Type B pancreatic cell (in vitro differentiated cells): Measurements from ENCODE around the gene MAGEC1. TPM values are rescaled to one million over a fixed set of nuclear protein-coding genes. Genes with fewer than 3 reads are reported as not detected.

Experiments
- DNase-seq: peaks from one replicate; pipeline ENCODE4 v3.0.0; 2021; ENCODE audit warnings: mixed read lengths; ENCODE audit not compliant: unreplicated experiment; ENCODE audit errors: extremely low spot score
- H3K27ac Mint-ChIP-seq: 2 replicates; pipeline ENCODE4 v1.8.0; 2021; ENCODE audit warnings: mild to moderate bottlenecking, mixed read lengths
- H3K27me3 Mint-ChIP-seq: 2 replicates; pipeline ENCODE4 v1.8.0; 2021; ENCODE audit warnings: mixed read lengths
- H3K36me3 Mint-ChIP-seq: 2 replicates; pipeline ENCODE4 v1.8.0; 2021; ENCODE audit warnings: mixed read lengths
- H3K4me1 Mint-ChIP-seq: one replicate; pipeline ENCODE4 v1.8.0; 2021; ENCODE audit warnings: mixed read lengths; ENCODE audit not compliant: unreplicated experiment
- H3K4me3 Mint-ChIP-seq: 2 replicates; pipeline ENCODE4 v1.8.0; 2021; ENCODE audit warnings: mild to moderate bottlenecking, mixed read lengths
- H3K9me3 Mint-ChIP-seq: 2 replicates; pipeline ENCODE4 v1.8.0; 2021; ENCODE audit warnings: mixed read lengths
- total RNA-seq: library from RNA; stranded (reverse); gene quantifications from 2 replicates; pipeline ENCODE4 v1.2.1, GENCODE V29; 2021; ENCODE audit warnings: low replicate concordance
- TF ChIP-seq, protein P1 (sequence below): fragments of 200-600 bp; sonication (generic); conservative IDR thresholded peaks from 2 replicates; pipeline ENCODE4 v1.5.0; 2021; ENCODE audit warnings: antibody characterized with exemption, mild to moderate bottlenecking

MAGEC1 gene
- total RNA-seq, 1 donor from 2014 or later, result not detected

DNA sequence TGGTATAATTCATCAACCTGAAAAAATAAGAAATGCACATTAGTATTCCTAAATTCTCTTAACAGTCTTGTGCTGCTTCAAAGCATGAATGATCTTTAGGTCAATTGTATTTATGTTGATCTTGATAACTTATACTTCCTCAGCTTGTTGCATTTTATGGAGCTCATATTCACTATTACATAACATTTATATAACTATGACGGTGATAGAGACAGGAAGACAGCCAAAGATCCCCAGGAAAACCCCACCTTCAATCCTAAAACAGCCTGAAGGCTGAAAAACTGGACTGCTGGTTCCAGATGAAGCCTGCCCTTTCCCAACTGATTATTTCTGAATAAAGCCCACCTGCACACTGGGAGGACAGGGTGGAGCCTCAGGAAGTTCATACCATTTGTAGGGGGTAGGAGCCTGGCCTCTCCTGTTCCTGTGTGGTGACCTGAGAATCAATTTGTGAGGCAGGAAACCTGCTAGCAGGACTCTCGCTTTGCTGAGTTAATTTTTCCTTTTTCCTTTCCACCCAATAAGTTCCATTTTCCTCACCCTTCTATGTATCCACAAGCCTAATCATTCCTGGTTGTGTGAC lies 30.5 kb downstream of the MAGEC1 start:
- TF ChIP-seq, protein P1, sequence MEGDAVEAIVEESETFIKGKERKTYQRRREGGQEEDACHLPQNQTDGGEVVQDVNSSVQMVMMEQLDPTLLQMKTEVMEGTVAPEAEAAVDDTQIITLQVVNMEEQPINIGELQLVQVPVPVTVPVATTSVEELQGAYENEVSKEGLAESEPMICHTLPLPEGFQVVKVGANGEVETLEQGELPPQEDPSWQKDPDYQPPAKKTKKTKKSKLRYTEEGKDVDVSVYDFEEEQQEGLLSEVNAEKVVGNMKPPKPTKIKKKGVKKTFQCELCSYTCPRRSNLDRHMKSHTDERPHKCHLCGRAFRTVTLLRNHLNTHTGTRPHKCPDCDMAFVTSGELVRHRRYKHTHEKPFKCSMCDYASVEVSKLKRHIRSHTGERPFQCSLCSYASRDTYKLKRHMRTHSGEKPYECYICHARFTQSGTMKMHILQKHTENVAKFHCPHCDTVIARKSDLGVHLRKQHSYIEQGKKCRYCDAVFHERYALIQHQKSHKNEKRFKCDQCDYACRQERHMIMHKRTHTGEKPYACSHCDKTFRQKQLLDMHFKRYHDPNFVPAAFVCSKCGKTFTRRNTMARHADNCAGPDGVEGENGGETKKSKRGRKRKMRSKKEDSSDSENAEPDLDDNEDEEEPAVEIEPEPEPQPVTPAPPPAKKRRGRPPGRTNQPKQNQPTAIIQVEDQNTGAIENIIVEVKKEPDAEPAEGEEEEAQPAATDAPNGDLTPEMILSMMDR, result no peak
- Mint-ChIP-seq H3K9me3 (no peaks in the 10 kb centered on the region), H3K4me1 (no peaks in the 10 kb centered on the region), H3K27me3 (no peaks in the 10 kb centered on the region), H3K27ac (no peak overlapping the region), H3K4me3 (no peak overlapping the region), H3K36me3 (no peaks in the 10 kb centered on the region)
- no peak for DNase-seq

DNA sequence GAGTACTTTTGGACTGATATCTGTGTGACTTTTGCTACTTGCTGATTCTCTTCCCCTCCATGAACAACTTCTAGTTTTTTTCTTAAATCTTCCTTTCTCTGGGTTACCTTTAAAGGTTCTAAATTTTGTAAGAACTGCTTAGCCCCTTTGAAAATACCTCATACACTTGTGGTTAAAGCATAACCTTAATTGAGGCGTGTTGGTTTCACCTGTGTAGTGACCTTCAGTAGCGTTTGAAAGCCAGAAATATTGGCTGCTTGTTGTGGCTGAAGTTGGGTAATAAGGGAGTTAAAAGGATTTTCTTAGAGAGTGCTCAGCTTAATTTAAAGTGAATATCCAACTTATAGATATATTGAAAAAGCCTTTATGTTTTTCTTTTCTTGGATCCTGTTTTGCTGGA lies 32.0 kb downstream of the MAGEC1 start:
- Mint-ChIP-seq H3K9me3 (no peaks in the 10 kb centered on the region), H3K4me3 (no peak overlapping the region), H3K27ac (no peak overlapping the region), H3K27me3 (no peaks in the 10 kb centered on the region), H3K36me3 (no peaks in the 10 kb centered on the region), H3K4me1 (no peaks in the 10 kb centered on the region)
- TF ChIP-seq, protein P1, result no peak
- DNase-seq, result no peak

DNA sequence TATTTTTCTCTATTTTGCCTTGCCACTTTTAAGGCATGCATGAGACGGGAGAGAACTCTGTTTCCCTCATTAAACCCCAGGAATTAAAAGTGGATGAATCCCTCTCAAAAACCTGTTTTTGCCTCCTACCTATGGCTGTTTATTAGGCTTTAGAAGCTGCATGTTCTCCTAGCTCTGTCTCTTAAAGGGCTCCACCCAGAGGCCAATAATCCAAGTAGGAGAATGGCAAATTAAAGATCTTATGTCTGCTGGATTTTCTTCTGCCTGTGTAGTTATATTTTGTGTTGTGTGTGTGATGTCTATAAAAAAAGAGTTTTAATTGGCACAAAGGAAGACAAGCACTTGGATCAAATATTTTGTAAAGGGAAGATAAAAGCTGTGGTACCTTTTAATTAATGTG lies 32.4 kb downstream of the MAGEC1 start:
- H3K4me1 Mint-ChIP-seq, result no peaks in the 10 kb centered on the region
- H3K27ac Mint-ChIP-seq, result no peak overlapping the region
- H3K36me3 Mint-ChIP-seq, result no peaks in the 10 kb centered on the region
- TF ChIP-seq, protein P1, result peak; percentile 26
- no peaks in the 10 kb centered on the region for H3K27me3 Mint-ChIP-seq
- DNase-seq, result no peak
- no peak overlapping the region for H3K4me3 Mint-ChIP-seq
- no peaks in the 10 kb centered on the region for H3K9me3 Mint-ChIP-seq

DNA sequence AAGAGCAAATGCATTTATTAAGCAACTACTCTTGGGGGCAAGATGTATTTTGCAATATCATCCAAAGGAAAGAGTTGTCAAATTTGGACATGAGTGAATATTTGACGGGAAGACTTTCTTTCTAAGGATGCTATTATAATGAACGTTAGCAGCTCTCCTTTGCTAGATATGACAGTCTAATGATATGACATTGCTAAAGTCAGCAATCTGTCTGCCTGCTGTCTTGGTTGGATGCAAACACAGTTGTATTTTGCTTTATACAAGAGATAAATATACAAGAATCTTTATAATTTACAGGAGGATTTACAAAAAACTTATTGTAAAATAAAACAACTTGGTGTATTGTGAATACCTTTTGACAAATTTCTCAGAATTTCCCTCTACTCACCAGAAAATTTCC lies 37.5 kb downstream of the MAGEC1 start:
- TF ChIP-seq, protein P1, result no peak

DNA sequence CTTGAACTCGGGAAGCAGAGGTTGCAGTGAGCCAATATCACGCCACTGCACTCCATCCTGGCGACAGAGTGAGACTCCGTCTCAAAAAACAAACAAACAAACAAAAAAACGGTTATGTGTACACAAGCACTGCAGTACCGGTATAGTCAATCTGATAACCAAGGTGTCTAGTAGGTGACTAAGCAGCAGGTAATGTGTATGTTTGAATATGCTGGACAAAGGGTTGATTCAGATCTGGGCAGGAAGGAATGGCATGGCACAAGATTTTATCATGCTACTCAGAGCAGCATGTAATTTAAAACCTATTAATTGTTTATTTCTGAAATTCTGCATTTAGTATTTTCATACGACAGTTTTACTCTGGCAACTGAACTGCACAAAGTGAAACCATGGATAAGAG lies 41.7 kb downstream of the MAGEC1 start:
- Mint-ChIP-seq H3K27me3 (no peaks in the 10 kb centered on the region), H3K27ac (no peak overlapping the region), H3K4me3 (no peak overlapping the region), H3K9me3 (no peaks in the 10 kb centered on the region), H3K36me3 (no peaks in the 10 kb centered on the region), H3K4me1 (no peaks in the 10 kb centered on the region)
- TF ChIP-seq, protein P1, result no peak
- no peak for DNase-seq

More for the DNA sequence above, 37.5 kb downstream of the MAGEC1 start:
- Mint-ChIP-seq H3K36me3 (no peaks in the 10 kb centered on the region), H3K27ac (no peak overlapping the region), H3K4me3 (no peak overlapping the region), H3K4me1 (no peaks in the 10 kb centered on the region), H3K9me3 (no peaks in the 10 kb centered on the region), H3K27me3 (no peaks in the 10 kb centered on the region)
- DNase-seq, result no peak

DNA sequence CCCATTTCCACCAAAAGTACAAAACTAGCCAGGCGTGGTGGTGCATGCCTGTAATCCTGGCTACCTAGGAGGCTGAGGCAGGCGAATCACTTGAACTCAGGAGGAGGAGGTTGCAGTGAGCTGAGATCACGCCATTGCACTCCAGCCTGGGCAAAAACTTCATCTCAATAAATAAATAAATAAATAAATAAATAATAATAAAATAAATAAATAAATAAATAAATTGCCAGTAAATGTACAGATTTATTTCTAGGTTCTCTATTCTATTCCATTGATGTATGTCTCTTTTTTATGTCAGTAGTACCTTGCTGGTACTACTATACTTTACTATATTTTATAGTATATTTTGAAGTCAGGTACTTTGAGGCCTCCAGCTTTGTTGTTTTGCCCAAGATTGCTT lies 43.7 kb downstream of the MAGEC1 start:
- TF ChIP-seq, protein P1, result no peak
- no peaks in the 10 kb centered on the region for H3K36me3 Mint-ChIP-seq

More for the DNA sequence above, 43.7 kb downstream of the MAGEC1 start:
- Mint-ChIP-seq H3K9me3 (no peaks in the 10 kb centered on the region), H3K27ac (no peak overlapping the region), H3K27me3 (no peaks in the 10 kb centered on the region), H3K4me3 (no peak overlapping the region), H3K4me1 (no peaks in the 10 kb centered on the region)
- DNase-seq, result no peak
